RWPE2 (cell line): ENCODE results near the gene PIP5K1B.
A peak's percentile ranks its signal among the peaks of the same experiment; 100 is the strongest.

Experiments
- ATAC-seq: fragments of 200-7000 bp; cut with Tn5 transposase; 3 replicates; pipeline ENCODE4 v1.9.1; 2021; ENCODE audit warnings: low read depth
- DNase-seq: peaks from one replicate; pipeline ENCODE4 v3.0.0-alpha.2; 2020; ENCODE audit warnings: low spot score
- H3K27ac ChIP-seq: fragments of 450-650 bp; 2 replicates; pipeline ENCODE4 v1.5.1; 2017; ENCODE audit warnings: mild to moderate bottlenecking; ENCODE audit not compliant: poor library complexity, severe bottlenecking
- H3K27me3 ChIP-seq: fragments of 250-450 bp; sonication (Bioruptor Pico); 2 replicates; pipeline ENCODE4 v1.5.1; 2021; ENCODE audit warnings: mild to moderate bottlenecking, moderate library complexity; ENCODE audit not compliant: insufficient read depth, poor library complexity, severe bottlenecking
- H3K36me3 ChIP-seq: fragments of 250-450 bp; sonication (Bioruptor Pico); 2 replicates; pipeline ENCODE4 v1.5.1; 2020; ENCODE audit warnings: low read depth, mild to moderate bottlenecking, moderate library complexity
- H3K4me1 ChIP-seq: fragments of 250-450 bp; sonication (Bioruptor Pico); 2 replicates; pipeline ENCODE4 v1.5.1; 2021; ENCODE audit warnings: mild to moderate bottlenecking, moderate library complexity; ENCODE audit not compliant: insufficient read depth, poor library complexity, severe bottlenecking
- H3K4me3 ChIP-seq: fragments of 250-450 bp; sonication (Bioruptor Pico); 2 replicates; pipeline ENCODE4 v1.5.1; 2021; ENCODE audit warnings: mild to moderate bottlenecking, moderate library complexity; ENCODE audit not compliant: severe bottlenecking
- H3K9me3 ChIP-seq: fragments of 250-450 bp; sonication (Bioruptor Pico); 2 replicates; pipeline ENCODE4 v1.5.1; 2021; ENCODE audit warnings: mild to moderate bottlenecking, moderate library complexity; ENCODE audit not compliant: severe bottlenecking
- TF ChIP-seq, protein P1 (sequence below): fragments of 450-650 bp; IDR thresholded peaks from one replicate; pipeline ENCODE4 v1.5.1; 2017; ENCODE audit warnings: mild to moderate bottlenecking, moderate library complexity; ENCODE audit not compliant: poor library complexity, severe bottlenecking

The PIP5K1B gene

DNA sequence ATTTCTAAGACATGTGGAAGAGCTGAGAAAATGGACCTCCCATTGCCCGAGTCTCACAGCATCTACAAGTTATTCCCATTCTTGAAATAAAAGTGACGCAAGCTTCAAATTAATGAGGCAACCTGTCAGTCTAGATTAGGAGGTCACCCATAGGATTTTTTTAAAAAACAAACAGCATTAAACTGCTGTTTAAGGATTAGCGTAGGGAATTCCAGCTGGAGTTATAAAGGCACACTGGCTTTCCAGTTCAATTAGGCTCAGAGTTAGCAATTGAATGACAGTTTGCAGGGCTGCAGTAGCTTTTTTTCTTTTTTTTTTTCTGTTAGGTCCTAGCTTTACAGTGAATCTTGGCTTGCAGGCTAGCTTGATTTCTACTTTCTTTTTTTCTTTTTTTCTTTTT is 292.6 kb downstream of the PIP5K1B start:
- ATAC-seq (no peak), DNase-seq (no peak)
- H3K27me3 ChIP-seq, result no peaks in the 10 kb centered on the region
- H3K36me3 ChIP-seq, result no peaks in the 10 kb centered on the region
- TF ChIP-seq, protein P1, sequence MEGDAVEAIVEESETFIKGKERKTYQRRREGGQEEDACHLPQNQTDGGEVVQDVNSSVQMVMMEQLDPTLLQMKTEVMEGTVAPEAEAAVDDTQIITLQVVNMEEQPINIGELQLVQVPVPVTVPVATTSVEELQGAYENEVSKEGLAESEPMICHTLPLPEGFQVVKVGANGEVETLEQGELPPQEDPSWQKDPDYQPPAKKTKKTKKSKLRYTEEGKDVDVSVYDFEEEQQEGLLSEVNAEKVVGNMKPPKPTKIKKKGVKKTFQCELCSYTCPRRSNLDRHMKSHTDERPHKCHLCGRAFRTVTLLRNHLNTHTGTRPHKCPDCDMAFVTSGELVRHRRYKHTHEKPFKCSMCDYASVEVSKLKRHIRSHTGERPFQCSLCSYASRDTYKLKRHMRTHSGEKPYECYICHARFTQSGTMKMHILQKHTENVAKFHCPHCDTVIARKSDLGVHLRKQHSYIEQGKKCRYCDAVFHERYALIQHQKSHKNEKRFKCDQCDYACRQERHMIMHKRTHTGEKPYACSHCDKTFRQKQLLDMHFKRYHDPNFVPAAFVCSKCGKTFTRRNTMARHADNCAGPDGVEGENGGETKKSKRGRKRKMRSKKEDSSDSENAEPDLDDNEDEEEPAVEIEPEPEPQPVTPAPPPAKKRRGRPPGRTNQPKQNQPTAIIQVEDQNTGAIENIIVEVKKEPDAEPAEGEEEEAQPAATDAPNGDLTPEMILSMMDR, result no peak
- no peak overlapping the region for H3K4me3 ChIP-seq
- H3K27ac ChIP-seq, result no peak overlapping the region
- no peaks in the 10 kb centered on the region for H3K4me1 ChIP-seq
- no peaks in the 10 kb centered on the region for H3K9me3 ChIP-seq

DNA sequence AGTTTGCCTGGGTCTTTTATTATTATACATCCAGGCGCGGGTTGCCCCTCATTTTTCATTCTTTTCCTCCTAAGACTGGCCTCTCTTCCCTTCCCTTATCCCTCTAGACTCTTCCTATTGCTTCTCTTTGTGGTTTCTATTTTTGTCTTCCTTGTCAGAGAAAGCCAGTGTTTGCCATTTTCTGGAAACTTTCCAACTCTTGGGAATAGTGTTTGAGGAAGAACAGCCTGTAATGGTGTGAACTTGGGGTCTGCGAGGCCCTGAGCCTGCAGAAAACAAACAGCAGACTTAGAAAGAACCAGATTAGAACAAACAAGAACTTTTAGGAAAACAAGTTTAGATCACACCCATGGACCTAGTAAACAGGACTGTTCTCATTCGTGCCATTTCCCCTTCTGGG is 293.3 kb downstream of the PIP5K1B start:
- ATAC-seq, result no peak

DNA sequence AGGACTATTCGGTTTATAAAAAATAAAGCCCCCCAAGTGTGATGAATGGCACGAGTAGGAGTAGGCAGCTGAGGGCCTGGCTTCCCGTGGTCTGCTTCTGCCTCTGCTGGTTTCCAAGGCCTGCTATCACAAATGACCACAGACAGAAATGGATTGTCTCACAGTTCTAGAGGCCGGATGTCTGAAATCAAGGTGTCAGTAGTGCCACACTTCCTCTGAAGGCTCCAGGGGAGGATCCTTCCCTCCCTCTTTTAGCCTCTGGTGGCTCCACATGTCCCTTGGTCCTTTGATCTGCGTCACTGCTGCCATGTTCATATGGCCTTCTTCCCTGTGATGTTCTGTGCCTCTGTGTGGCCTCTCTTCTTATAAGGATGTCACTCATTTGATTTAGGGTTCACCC is 293.8 kb downstream of the PIP5K1B start:
- TF ChIP-seq, protein P1, result no peak
- Histone ChIP-seq H3K9me3 (no peaks in the 10 kb centered on the region), H3K27ac (no peak overlapping the region), H3K4me3 (no peak overlapping the region), H3K27me3 (peaks cover 5% of the 10 kb centered on the region), H3K36me3 (no peaks in the 10 kb centered on the region), H3K4me1 (no peaks in the 10 kb centered on the region)
- DNase-seq (no peak), ATAC-seq (no peak)

More for the DNA sequence above, 293.3 kb downstream of the PIP5K1B start:
- Histone ChIP-seq H3K27ac (no peak overlapping the region), H3K4me3 (no peak overlapping the region), H3K36me3 (no peaks in the 10 kb centered on the region), H3K9me3 (no peaks in the 10 kb centered on the region), H3K27me3 (peaks cover under 1% of the 10 kb centered on the region), H3K4me1 (no peaks in the 10 kb centered on the region)
- TF ChIP-seq, protein P1, result no peak
- no peak for DNase-seq

DNA sequence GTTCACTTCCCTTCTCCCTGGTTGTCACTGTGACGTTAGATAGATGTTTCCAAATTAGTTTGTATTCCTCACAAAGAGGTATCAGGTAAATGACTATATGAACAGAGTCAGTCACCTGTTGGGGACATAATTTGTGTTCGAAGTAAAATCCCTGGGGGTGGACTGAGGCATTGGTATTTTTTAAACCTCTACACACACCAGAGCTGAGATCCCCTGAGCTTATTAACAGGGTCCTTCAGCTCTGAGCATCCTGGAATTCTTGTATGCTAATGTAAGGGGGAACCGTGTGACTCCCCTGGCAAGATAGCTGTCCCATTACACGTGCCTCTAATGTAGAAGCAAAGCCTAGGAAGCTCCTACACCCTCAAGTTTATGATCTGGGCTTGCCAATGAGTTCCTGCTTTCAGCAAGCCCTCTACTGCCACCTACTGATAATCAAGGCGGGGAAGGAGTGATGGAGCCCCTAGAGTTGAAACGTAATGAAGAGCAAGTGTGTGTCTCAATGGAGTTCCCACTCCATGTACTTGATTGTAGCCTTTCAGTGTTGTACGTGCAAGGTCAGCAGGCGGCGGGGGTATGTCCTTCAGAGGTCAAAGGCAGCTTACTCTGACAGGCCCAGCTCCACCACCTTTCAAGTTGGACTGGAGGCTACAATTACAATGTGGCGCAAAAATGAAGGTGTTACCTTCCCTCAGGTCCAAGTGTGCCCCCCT is 294.5 kb downstream of the PIP5K1B start:
- H3K9me3 ChIP-seq, result no peaks in the 10 kb centered on the region
- no peaks in the 10 kb centered on the region for H3K4me1 ChIP-seq
- H3K27me3 ChIP-seq, result peaks cover 8% of the 10 kb centered on the region
- H3K4me3 ChIP-seq, result no peak overlapping the region
- TF ChIP-seq, protein P1, result peak; percentile 85
- no peak overlapping the region for H3K27ac ChIP-seq
- ATAC-seq (peak; percentile 89), DNase-seq (no peak)
- no peaks in the 10 kb centered on the region for H3K36me3 ChIP-seq

DNA sequence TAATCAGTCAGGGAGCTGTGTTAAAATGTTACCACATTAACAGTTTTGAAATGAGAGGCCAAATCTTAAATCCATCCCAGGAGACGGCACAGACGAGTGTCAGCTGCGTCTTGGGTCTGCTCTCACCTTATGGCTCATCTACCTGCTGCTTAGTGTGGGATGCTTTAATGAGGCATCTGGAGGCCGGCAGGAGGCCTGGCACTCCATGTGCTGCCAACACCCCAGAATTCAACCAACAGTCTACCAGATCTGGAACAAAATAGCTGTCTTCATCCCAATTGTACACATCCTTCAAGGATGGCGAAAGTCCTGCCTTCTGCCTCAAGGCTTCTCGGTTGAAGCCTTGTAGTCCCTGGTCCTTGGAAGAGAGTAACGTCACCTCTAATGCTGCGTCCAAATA is 296.9 kb downstream of the PIP5K1B start:
- no peak for DNase-seq
- no peaks in the 10 kb centered on the region for H3K36me3 ChIP-seq
- H3K9me3 ChIP-seq, result no peaks in the 10 kb centered on the region
- no peaks in the 10 kb centered on the region for H3K4me1 ChIP-seq
- H3K27ac ChIP-seq, result no peak overlapping the region
- H3K4me3 ChIP-seq, result no peak overlapping the region
- no peak for ATAC-seq
- peaks cover 8% of the 10 kb centered on the region for H3K27me3 ChIP-seq
- TF ChIP-seq, protein P1, result no peak
